HG03196 (cell line): Measurements from ENCODE around the gene PAQR4.
A peak's percentile ranks its signal among the peaks of the same experiment; 100 is the strongest.

Source experiments
- ATAC-seq: cut with Tn5 transposase; IDR thresholded peaks from one replicate; pipeline ENCODE4 v1.9.1; 2021; ENCODE audit not compliant: unreplicated experiment

The PAQR4 gene

DNA sequence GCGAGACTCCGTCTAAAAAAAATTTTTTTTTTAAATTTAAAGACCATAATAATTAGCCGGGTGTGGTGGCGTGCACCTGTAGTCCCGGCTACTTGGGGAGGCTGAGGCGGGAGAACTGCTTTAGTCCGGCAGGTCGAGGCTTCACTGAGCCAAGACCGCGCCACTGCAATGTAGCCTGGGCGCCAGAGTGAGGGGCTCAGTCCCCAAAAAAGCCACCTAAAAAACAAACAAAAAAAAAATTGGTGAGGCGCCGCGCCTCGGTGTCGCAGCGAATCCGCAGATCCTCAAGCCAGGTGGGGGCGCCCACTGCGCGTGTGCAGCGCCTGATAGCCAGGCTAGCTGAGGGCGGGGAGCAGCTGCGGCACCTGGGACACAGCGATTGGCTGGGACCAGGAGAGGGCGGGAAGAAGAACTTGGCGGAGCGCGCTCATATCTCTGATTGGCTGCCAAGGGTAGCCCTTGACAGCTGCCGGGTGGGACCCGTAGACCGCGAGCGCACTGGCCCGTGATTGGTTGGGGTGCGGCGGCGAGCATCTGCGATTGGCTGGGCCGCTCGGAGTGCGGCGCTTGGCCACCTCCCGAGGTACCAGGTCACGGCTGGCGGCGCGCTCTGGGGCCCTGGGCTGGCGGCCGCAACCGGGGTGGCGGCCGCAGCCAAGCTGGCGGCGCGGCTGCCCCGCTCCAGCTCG, 34.6 kb downstream of the PAQR4 start:
- ATAC-seq = peak; percentile 87

DNA sequence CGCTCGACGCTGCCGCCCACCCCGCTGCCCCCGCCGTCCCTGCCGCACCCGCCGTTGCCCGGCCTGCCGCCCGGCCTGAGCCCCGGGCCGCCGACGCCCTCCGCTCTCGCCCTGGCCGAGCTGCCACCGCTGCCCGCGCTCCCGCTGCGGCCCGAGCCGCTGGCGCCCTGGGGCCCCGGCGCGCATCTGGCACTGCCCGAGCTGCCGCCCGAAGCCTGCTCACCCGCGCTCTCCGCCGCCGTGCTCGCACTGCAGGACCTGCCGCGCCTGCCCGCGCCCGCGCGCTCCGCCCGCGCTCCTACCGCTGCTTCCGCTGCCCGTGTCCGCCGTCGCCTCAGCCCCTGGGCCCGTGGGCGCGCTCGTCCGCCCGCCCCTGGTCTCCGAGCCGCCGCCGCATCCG, 35.2 kb downstream of the PAQR4 start:
- ATAC-seq = peak; percentile 9

DNA sequence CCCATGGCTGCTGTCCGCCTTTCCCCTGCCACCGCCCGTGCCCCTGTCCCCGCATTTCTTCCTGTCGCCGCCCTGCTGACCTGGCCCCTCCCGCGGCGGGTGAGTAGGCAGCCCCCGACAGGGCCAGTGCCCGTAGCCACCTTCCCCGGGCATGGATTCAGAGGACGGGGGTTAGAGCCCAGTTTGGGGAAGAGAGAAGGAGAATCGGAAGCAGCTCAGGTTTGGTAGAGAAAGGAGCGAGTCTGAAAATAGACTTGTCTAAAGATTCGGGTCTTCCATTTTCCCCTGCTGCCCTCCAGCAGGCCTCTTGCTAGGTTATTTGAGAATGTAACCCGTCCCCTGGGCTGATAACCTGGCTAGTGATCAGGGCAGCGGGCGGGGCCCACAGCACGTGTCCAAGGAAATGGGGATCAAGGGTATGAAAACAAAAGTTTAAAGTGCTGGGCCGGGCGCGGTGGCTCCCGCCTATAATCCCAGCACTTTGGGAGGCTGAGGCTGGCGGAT, 35.7 kb downstream of the PAQR4 start:
- ATAC-seq = no peak

DNA sequence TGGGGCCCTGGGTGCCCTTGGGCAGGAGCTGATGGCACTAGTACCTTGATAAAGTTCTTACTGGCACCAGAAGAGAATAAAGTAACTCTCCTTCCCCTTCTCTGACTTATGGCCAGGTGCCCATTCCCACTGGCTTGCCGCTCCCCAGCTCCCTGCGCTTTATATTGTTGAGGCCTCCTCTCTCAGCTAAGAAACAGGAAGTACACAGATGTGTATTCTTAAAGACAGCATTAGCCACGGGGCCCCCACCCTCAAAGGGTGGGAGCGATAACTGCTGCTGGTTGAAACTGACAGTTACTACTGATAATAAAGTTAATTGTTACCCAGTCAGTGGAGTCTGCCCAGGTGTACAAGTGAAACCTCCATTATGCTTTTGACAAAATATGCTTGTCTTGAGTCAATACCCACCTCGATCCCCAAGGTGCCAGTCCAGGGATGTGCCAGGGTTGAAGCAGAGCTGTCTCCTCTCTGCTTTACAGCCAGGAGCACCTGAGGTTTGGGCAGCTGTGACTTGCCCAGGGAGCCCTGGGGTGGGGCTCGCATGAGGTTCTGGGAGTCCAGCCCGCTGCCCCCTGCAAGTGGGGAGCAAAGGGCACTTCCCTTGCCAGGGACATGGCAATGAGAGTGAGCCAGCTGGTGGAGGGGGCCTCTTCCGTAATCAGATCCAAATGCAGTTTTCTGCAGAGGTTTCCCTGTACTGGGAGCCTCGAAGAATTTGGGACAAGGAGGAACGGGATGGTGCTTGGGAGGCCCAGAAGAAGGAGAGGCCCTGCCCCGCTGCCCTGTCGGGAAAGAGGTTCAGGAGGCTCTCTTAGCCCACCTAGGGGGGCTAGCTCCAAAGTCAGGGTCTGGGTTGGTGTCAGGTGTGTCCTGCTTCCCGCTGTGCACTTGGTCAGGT, 38.2 kb downstream of the PAQR4 start:
- ATAC-seq = no peak

DNA sequence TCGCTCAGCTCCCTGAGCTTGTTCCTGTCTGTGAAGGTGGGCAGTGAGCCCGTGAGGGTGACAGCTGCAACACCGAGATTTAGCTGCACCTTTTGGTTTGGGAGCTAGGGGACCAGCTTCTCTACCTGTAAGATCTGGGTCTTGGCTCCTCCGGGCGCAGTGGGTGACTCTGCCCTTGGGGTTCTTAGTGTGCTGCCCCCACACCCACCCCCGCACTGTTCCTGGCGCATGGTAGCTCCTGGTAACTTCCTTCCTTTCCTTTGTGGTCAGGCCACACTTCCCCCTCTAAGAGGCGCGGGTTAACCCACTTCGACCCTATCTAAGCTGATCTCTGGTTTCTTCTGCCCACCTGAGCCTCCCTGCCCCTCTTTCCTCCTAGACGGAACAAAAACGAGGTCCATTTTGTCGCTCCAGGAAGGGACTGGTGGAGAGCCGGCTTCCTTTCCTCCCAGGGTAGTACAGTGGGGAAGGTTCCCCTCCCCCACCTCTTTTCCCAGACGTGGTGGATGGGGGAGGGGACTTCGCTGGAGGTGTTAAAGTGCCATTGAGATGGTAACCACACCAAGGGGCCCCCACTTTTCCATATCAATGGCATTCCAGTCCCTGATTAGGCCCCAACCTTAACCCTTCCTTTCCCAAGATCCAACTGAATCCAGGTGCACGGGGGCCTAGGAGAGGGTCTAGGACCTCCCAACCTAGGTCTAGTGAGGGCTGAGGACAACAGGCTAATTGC, 39.0 kb downstream of the PAQR4 start:
- no peak for ATAC-seq

DNA sequence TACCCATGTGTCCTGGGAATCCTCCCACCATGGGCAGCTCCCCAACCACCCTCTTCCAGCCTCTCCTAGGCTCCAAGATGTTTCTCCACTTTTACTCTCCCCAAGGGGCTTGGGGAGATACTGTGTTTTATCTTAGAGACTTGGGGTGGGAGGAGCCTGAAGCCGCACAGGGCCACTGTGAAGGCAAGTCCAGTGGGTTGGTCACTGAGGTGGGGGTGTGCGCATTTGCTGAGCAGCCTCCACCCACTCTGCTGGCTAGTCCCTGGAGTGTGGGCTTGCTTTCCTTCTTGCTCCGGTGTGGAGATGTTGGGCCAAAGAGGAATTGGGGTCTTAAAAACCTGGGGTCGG, 39.5 kb downstream of the PAQR4 start:
- no peak for ATAC-seq

DNA sequence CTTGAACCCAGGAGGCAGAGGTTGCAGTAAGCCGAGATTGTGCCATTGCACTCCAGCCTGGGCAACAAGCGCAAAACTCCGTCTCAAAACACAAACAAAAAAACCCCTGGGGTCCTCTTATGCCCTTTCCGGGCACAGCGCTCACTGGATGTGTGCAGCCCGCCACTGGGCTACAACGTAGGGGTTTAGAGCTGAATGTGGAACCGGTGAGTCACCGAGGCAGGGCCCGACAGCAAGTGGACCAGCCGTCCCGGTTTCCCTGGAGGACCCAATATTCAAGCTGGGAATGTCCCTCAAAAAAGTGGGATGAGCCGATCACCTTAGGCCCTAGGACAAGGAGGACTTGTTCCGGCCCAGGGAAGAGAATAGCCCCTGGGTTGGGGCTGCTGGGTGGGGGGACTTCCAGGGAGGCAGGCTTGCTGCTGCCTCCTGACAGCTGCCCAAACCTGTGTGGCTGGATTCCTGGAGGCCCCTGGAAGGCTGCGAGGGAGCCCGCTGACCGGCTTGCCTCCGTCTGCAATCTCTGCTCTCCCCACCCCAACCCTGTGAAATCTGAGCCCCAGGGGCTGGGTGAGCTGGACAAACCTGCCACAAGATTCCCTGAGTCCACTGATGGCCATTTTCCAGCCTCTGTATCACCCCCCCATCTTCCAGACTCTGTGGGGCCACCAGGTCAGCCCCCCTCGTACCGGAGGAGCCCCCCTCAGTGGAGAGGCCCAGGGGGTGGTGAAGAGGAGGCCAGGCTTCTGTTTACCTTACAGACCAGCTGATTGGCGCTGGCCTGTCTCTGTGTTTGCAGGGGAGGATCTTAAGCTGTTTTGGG, 40.6 kb downstream of the PAQR4 start:
- no peak for ATAC-seq

DNA sequence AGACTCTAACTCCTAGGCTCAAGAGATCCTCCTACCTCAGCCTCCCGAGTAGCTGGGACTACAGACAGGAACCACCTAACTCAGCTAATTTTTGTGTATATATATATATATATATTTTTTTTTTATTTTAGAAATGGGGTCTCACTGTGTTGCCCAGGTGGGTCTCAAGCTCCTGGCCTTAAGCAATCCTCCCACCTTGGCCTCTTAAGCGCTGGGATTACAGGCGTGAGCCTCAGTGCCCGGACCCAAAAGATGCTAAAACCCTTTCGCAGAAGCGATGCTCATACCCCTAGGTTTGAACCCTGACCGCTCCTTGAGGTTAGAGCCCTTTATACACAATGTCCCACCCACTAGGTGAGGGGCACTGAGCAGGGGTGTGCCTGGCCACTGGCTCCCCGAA, 41.4 kb downstream of the PAQR4 start:
- ATAC-seq = no peak

DNA sequence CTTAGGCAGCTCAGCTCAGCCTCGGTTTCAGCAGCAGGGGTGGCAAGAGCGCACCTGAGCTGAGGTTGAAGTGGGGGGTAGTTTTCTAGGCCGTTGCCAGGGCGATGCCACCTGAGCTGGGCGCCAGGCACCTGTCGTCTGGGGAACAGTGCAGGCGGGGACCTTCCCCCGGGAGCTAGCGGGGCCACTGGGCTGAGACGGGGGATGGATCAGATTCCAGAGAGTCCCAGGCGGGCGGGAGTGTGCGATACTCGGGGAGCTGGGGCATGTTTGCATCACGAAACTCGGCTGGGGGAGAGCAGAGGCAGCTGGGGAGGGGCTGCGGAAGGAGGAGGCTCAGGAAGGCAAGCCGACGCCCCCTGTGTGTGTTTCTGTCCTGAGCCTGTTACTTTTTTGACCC, 43.1 kb downstream of the PAQR4 start:
- ATAC-seq = no peak

DNA sequence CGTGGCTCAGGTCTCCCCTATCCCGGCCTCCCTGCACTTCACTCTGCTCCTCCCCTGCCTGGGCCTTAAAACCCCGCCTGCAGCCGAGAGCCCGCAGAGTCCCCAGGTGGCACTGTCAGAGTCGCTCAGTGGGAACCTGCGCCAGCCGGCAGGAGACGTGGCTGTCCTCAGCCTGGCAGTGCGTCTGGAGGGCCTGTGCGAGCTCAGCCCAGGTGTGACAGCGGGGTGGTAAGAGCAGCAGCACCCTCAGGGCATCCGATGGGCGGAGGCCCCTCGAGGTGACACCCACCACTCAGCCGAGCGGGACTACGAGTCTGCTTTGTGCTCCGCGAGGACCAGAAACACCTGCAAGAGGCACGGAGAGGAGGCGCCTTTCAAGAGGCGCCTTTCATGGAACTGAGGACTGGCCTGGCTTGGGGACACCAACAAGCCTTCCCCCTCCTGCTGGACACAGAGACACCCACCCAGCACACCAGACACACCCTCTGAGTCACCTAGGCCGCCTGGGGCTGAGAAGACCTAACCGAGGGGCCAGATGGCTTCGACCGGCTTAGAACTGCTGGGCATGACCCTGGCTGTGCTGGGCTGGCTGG, 43.8 kb downstream of the PAQR4 start, which contains the start of gene CLDN9:
Gene CLDN9, plus strand, starts transcription at position 96 of the 593 bp plus-strand sequence. Its CDS starts 440 bp downstream, at position 536.
- ATAC-seq = no peak

DNA sequence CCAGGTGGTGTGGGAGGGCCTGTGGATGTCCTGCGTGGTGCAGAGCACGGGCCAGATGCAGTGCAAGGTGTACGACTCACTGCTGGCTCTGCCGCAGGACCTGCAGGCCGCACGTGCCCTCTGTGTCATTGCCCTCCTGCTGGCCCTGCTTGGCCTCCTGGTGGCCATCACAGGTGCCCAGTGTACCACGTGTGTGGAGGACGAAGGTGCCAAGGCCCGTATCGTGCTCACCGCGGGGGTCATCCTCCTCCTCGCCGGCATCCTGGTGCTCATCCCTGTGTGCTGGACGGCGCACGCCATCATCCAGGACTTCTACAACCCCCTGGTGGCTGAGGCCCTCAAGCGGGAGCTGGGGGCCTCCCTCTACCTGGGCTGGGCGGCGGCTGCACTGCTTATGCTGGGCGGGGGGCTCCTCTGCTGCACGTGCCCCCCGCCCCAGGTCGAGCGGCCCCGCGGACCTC, 44.4 kb downstream of the PAQR4 start:
- no peak for ATAC-seq

DNA sequence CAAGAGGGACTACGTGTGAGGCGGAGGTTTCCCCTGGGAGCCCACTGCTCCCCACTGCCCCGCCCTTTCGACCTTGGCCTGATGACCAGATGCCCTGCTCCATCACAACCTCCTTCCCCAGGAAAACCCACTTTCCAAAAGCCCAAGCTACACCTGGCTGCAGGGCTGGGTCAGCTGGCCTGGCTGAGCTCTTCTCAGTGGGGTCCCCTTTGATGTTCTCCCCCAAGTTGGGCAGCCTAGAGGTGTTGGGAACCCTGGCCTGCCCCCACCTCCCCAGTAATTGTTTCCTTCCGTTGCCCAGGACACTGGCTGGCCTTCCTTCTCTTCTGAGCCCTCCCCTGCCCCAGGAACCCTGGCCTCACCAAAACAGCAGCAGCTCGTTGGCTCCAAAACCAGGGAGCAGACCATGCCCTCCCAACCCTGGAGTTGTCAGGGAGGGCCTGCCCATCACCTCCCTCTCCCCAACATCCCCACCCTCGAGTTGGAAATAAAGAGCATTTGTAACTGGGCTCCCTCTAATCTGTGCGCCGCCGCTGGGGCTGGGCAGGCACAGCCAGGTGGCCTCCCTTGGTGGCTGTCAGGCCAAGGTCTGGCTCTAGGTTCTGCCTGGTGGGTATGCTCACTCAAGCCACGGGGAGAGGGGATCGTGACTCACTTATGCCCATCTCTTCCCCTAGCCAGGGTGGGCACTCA, 45.0 kb downstream of the PAQR4 start:
- ATAC-seq = no peak

DNA sequence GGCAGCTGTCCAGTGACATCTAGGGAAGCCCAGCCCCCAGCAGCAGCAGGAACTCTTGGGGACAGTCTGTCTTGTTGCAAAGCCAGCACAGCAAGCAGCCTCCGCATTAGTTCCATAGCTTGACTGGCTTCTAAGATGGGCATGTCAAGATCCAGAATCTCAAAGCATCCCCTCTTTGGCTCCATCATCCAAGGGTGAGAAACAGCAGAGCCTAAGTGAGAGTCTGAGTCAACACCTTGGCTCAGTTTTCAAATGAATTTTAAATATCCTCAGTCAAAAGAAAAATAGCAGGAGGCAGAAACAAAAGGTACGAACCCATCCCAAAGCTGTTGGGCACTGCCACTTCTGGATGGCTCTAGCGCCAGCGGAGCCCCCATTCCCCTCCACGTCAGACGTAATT, 45.8 kb downstream of the PAQR4 start:
- no peak for ATAC-seq

DNA sequence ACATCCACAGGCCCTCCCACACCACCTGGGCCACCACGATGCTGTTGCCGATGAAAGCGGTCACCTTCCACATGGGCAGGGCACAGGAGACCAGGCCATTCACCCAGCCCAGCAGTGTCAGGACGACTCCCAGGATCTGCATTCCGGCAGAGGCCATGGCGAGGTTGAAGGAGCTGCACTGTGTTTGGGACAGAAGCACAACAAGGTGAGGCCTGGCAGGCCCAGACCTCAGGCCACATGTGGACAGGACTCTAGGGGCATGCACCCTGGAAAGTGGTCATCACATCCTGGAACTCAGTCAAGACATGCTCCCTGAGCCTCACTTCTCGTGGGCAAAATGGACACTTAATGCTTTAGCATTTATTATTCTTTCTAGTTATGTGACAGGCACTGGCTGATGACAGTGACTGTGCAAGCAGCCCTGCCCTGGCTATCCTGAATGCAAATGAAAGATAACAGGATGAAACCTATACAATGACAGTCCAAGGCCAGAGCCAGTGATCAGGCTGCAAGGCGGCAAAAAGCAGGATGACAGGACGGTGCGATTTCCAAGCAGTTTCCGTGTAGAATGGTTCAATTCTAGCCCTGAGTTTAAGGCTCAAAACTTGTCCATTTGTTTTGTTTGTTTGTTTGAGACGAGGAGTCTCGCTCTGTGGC, 46.8 kb downstream of the PAQR4 start:
- no peak for ATAC-seq

DNA sequence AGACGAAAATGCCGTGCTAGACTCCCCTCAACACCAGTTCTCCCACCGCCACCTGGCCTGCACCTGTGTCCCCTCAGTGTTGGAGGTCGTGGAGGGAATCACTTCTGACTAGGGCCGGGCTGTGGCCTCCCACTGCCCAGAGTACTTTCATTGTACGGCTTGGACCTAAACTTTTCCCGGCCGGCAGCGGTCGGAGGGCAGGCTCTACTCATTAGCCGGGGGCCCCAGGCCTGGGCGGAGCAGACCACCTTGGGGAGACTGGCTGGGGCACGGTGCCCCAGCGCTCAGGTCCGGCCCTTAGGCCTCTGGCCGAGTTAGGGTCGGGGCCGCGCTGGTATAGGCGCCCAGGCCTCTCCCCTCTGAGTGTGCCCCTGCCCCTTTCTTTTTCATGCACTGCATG, 48.2 kb downstream of the PAQR4 start:
- no peak for ATAC-seq

DNA sequence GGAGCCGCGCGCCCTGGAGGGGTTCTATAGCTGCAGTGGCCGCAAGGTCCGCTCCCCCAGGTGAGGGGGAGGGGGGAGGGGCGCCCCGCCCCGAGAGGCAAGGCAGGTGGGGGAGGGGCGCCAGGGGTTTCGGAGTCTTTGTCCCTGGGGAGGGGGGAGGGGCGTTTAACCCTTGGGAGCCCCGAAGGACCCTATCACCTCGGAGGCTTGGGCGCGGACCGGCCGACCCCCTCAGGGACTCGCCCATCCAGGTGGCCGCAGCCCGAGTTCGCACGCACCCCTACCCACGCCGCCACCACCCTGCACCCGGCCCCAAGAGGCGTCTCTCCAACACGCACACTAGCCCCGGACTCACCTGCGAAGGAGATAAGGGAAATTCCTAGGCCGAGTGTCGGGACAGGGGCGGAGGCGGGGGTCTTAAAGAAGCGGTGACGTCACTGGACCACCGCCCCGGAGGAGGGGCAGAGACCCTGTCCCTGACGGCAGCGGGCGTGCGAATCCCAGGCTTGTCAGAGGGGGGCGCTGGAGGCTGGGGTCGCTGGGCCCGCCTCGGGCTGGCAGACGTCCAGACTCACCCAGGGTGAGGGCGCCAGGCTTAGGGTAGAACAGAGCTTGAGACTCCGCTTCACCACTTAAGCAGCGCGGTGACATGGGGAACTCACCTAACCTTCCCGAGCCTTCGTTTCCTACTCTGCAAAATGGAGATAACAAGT, 48.8 kb downstream of the PAQR4 start, which contains the start of gene CLDN6:
Gene CLDN6, minus strand, starts transcription at position 390 of the 713 bp plus-strand sequence. CDS start 2,162 bp downstream, outside the sequence.
- no peak for ATAC-seq

DNA sequence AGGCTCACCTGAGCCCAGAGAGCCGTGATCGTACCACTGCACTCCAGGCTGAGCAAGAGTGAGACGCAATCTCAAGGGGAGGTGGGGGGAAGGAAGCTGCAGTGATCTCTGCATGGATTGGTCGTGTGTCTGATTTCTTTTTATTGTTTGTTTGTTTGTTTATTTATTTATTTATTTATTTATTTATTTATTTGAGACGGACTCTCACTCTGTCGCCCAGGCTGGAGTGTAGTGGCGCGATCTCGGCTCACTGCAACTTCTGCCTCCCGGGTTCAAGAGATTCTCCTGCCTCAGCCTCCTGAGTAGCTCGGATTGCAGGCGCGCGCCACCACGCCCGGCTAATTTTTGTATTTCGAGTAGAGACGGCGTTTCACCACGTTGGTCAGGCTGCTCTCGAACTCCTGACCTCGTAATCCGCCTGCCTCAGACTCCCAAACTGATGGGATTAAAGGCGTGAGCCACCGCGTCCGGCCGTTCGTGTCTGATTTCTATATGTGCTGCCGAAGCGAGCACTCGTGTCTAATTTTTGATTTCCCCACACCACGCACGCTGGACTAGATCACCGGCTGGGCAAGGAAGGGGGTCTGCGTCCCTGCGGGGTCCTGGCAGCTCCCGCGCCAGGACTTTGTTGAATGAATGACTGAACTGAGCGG, 50.6 kb downstream of the PAQR4 start:
- no peak for ATAC-seq

DNA sequence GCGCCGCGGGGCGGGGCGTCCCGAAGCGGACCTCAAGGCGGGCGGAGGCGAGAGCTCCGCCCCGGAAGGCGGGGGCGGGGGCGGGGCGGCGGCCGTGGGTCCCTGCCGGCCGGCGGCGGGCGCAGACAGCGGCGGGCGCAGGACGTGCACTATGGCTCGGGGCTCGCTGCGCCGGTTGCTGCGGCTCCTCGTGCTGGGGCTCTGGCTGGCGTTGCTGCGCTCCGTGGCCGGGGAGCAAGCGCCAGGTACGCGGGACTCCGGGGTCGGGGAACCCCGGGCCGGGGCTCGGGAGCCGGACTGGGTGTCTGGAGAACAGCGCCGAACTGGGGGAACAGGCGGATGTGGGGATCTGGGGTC, 51.1 kb downstream of the PAQR4 start, which contains the start of gene TNFRSF12A:
Gene TNFRSF12A, plus strand, starts transcription at position 122 of the 357 bp plus-strand sequence. Its CDS starts 30 bp downstream, at position 152.
- no peak for ATAC-seq
